ENCODE measurements around the gene ACTN2. TPM values are rescaled to one million over a fixed set of nuclear protein-coding genes. Genes with fewer than 3 reads are reported as not detected.

Gene ACTN2
- total and polyA plus RNA-seq, 8 donors = 0.37 to 17.4 (median 1.9) TPM; not detected in 1

DNA sequence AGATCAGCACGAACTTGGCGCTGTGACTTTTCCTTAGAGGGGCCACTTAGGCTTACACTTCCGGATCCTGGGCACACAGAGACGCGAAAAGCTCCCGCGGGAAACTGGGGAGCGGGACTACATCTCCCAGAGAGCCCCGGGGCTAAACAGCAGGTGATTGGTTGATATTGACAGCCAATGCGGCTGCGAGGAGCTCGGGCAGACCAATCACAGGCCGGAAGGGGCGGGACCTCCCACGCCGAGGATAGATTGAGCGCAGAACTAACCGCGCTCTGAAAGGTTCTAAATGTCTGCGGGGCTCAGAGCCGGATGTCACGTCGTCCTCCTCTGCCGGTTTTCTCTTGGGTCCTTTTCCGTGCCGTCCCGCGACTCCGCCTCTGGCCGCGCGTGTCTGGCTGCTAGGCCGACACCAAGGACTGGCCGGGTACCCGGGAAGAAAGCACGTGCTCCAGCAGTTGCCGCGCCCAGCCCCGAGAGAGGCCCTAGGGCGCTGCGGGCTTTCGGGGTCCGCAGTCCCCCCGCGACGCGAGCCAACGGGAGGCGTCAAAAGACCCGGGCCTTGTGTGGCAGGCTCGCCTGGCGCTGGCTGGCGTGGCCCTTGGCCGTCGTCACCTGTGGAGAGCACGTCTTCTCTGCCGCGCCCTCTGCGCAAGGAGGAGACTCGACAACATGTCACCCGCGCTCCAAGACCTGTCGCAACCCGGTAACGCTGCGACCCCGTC is 108.9 kb downstream of the ACTN2 start, which contains the start of gene MTR:
TSS of gene MTR (plus strand) at position 258 of the 722 bp plus-strand sequence. CDS start at position 670, 412 bp downstream.
- H3K4me1 ChIP-seq = peaks cover 12 to 42% (median 27%) of the 10 kb centered on the region in 4 donors
- no peaks in the 10 kb centered on the region for H3K36me3 ChIP-seq
- peak within 1 kb of the TSS; percentile 89 to 96 (median 90) for H3K4me3 ChIP-seq
- no peaks in the 10 kb centered on the region for H3K9me3 ChIP-seq
- peak within 1 kb of the TSS; percentile 95 to 98 (median 96) for H3K27ac ChIP-seq
- peak; percentile 98 to 99 for DNase-seq
- 0 to 1% (median 0%) methylated on average over 44 to 67 of the region's 67 CpGs for WGBS, 5 donors
- no peaks in the 10 kb centered on the region for H3K27me3 ChIP-seq
- peak in 2 of 4 donors; percentile 51 to 68 for TF ChIP-seq POLR2A (IDR thresholded peaks at IDR 0.05)
- TF ChIP-seq POLR2AphosphoS5 (IDR thresholded peaks at IDR 0.05) = peak; percentile 77 to 93 (median 91)
- no peak for TF ChIP-seq CTCF (IDR thresholded peaks at IDR 0.05)
- intact Hi-C loops (cut with DNase I; ENCODE audit: low total_unique reads) = no loop called here

- no peaks in the 10 kb centered on the region for H3K9me3 ChIP-seq
- intact Hi-C loops (cut with DNase I; ENCODE audit: low total_unique reads) = no loop called here
- 1% methylated on average over 41 of the region's 41 CpGs for WGBS, 5 donors
- H3K36me3 ChIP-seq = no peaks in the 10 kb centered on the region
- peaks cover 16 to 51% (median 31%) of the 10 kb centered on the region in 4 donors for H3K4me1 ChIP-seq
- TF ChIP-seq EP300 (IDR thresholded peaks at IDR 0.05) = no peak
- no peak for TF ChIP-seq POLR2AphosphoS5 (IDR thresholded peaks at IDR 0.05)
- TF ChIP-seq CTCF (IDR thresholded peaks at IDR 0.05) = no peak
- TF ChIP-seq POLR2A (IDR thresholded peaks at IDR 0.05) = no peak
- H3K4me3 ChIP-seq = peak overlapping the region; percentile 89 to 96 (median 90)
- DNase-seq = peak in 1 of 2 donors; percentile 76
- no peaks in the 10 kb centered on the region for H3K27me3 ChIP-seq
- peak overlapping the region; percentile 95 to 98 (median 96) for H3K27ac ChIP-seq
Measured at GRCh38 chr1:236795757-236796667, 109.7 kb downstream of the ACTN2 start.

DNA sequence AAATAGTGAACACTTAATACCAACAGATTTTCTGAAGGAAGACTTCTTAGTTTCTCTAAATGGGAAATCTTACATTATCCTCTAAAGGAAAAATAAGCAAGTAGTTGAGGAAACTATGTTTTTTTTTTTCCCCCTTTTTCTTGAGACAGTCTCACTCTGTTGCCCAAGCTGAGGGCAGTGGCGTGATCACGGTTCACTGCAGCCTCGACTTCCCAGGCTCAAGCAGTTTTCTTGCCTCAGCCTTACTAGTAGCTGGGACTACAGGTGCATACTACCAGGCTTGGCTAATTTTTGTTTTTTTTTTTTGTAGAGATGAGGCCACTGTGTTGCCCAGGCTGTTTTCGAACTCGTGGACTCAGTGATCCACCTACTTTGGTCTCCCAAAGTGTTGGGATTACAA is 112.7 kb downstream of the ACTN2 start:
- 94 to 99% (median 98%) methylated on average over 5 of the region's 5 CpGs for WGBS, 5 donors
- peaks cover 22 to 75% (median 45%) of the 10 kb centered on the region in 4 donors for H3K4me1 ChIP-seq
- intact Hi-C loops (cut with DNase I; ENCODE audit: low total_unique reads) = no loop called here
- H3K4me3 ChIP-seq = no peak overlapping the region
- H3K9me3 ChIP-seq = no peaks in the 10 kb centered on the region
- no peaks in the 10 kb centered on the region for H3K27me3 ChIP-seq
- TF ChIP-seq POLR2AphosphoS5 (IDR thresholded peaks at IDR 0.05) = no peak
- TF ChIP-seq POLR2A (IDR thresholded peaks at IDR 0.05) = no peak
- no peak for TF ChIP-seq EP300 (IDR thresholded peaks at IDR 0.05)
- no peak for TF ChIP-seq CTCF (IDR thresholded peaks at IDR 0.05)
- H3K36me3 ChIP-seq = peaks cover 0 to 12% (median 8%) of the 10 kb centered on the region in 4 donors
- H3K27ac ChIP-seq = no peak overlapping the region
- no peak for DNase-seq

DNA sequence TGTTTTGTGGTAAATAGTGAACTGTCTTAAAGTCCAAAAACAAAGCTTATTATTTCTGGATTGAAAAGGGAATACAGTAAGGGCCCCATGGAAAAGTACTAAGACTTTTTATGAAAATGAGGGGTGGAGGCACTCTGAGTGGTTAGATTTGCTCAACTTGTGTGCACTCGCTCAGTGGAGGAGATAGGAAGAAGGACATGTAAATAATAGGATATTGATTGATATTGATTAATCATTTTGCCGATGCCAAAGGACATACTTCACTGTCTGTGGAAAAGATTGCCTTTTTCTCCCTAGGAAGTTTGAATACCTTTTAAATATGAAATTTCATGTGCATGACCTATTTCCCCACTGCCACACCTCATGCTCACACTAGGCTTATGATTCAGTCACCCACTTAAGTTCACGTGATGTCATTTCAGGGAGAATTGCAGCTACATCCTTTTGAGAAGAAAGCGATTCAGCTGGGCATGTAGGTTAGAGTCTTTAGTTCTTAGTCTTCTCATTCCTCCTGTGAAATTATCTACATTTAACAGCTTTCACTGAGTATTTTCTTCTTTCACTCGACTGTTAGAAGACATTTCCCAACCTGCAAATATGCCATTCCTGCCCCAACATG is 113.8 kb downstream of the ACTN2 start:
- peaks cover 18 to 70% (median 43%) of the 10 kb centered on the region in 4 donors for H3K4me1 ChIP-seq
- no peaks in the 10 kb centered on the region for H3K27me3 ChIP-seq
- H3K9me3 ChIP-seq = no peaks in the 10 kb centered on the region
- H3K36me3 ChIP-seq = peaks cover 0 to 15% (median 11%) of the 10 kb centered on the region in 4 donors
- intact Hi-C loops (cut with DNase I; ENCODE audit: low total_unique reads) = no loop called here
- H3K27ac ChIP-seq = peak overlapping the region in 1 of 5 donors; percentile 18
- TF ChIP-seq EP300 (IDR thresholded peaks at IDR 0.05) = no peak
- TF ChIP-seq POLR2A (IDR thresholded peaks at IDR 0.05) = no peak
- no peak for TF ChIP-seq CTCF (IDR thresholded peaks at IDR 0.05)
- no peak for TF ChIP-seq POLR2AphosphoS5 (IDR thresholded peaks at IDR 0.05)
- peak in 1 of 2 donors; percentile 17 for DNase-seq
- no peak overlapping the region for H3K4me3 ChIP-seq
- WGBS, 5 donors = 58 to 82% (median 73%) methylated on average over 5 of the region's 5 CpGs
